Measurements from ENCODE around the gene PKP3.

The PKP3 gene

GRCh38 chr11:449889-450808 is 56.1 kb downstream of the PKP3 start, which contains the start of gene PTDSS2:
PTDSS2 (plus strand) TSS chr11:450279; CDS start chr11:450456, 177 bp downstream.
- H3K4me3 ChIP-seq (ENCODE audit: control insufficient read depth, low read depth, low read length), result peak within 1 kb of the TSS; percentile 72
- no peak for TF ChIP-seq CTCF (conservative IDR thresholded peaks at IDR 0.05; ENCODE audit: control insufficient read depth, insufficient read depth, low read depth, low read length)
- DNase-seq (ENCODE audit: low read depth), result peak; percentile 94

DNA sequence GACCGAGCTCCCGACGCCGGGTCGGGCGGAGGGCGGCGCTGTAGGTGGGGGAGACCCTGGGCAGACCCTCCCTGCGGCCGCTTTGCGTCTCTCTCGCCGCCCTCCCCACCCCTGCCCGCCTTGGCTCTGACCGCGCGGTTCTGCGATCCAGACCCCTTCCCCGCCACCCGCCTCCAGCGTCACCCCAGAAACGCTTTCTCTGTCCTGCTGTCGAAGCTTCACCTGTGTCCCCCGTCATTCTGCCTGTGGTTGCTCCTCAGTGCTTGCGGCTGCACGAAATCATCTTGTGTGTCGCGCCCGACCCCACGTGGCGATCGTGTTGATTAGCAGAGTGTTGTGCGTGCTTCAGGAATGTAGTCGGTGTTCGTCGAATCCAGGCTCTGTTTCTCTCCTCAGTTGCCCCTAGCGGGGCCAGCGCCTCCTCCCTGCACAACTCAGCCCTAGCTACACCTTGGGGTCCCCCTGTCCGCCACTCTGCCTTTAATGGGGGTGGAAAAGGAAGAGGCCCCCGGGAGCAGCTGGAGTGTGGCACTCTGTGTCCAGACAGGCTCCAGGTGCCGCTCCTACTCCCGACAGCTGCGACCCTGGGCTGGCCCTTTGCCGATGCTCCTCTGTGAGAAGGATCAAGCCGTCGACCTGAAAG is 56.9 kb downstream of the PKP3 start:
- H3K4me3 ChIP-seq (ENCODE audit: control insufficient read depth, low read depth, low read length), result peak overlapping the region; percentile 72
- DNase-seq (ENCODE audit: low read depth), result peak; percentile 56

GRCh38 chr11:451738-452137 is 57.7 kb downstream of the PKP3 start:
- peak overlapping the region; percentile 72 for H3K4me3 ChIP-seq (ENCODE audit: control insufficient read depth, low read depth, low read length)
- no peak for DNase-seq (ENCODE audit: low read depth)
- no peak for TF ChIP-seq CTCF (conservative IDR thresholded peaks at IDR 0.05; ENCODE audit: control insufficient read depth, insufficient read depth, low read depth, low read length)

More for the DNA sequence above, 56.9 kb downstream of the PKP3 start:
- peak; percentile 8 for TF ChIP-seq CTCF (conservative IDR thresholded peaks at IDR 0.05; ENCODE audit: control insufficient read depth, insufficient read depth, low read depth, low read length)

DNA sequence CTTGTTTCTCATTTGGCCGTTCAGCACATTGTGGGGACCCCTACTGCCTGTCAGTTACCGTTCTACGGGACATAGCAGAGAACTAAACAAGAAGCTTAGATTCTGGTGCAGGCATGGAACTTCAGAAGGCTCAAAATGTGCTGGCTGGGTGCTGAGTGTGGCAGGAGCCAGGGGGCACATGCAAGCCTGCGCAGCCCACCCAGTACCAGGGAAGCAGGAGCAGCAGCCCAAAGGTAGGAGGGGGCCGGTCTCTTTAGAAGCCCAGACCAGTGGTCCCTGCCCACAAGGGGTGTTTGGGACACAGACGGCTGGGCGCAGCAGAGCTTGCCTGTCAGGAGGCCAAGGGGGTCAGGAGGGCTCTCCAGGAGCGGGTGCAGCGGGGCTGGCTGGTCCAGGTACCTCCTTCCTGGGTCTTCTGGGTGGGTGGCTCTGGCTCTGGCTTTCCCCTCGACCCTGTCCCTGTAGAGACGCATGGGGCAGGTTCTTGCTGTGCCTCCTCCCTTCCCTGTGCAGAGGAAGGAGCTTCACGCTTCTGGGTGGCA is 58.3 kb downstream of the PKP3 start:
- TF ChIP-seq CTCF (conservative IDR thresholded peaks at IDR 0.05; ENCODE audit: control insufficient read depth, insufficient read depth, low read depth, low read length), result no peak
- no peak for DNase-seq (ENCODE audit: low read depth)
- H3K4me3 ChIP-seq (ENCODE audit: control insufficient read depth, low read depth, low read length), result no peak overlapping the region

DNA sequence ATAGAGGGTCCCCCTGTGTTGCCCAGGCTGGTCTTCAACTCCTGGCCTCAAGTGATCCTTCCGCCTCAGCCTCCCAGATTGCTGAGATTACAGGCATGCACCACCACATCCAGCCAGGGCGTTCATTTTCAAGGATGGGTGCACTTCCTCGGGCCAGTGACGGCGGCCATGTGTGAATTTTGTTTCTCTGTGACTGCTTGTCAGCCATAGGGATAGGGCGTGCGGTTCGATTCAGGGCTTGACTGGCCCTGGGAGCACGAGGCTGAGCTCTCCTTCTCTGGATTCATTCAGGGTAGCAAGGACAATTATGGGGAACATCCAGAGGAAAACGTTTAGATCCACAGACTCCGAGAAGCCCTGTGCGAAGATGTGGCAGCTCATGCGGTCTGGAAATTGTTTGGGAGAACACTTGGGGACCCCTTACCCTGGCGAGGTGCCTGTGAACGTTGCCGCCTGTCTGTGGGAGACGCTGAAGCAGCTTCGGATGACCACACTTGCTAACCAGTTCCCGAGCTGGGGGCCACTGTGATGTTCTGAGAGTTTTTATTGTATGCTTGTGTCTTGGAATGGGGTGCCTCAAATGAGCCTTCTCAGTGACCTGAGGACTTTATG is 59.0 kb downstream of the PKP3 start:
- no peak for TF ChIP-seq CTCF (conservative IDR thresholded peaks at IDR 0.05; ENCODE audit: control insufficient read depth, insufficient read depth, low read depth, low read length)
- DNase-seq (ENCODE audit: low read depth), result no peak
- no peak overlapping the region for H3K4me3 ChIP-seq (ENCODE audit: control insufficient read depth, low read depth, low read length)

DNA sequence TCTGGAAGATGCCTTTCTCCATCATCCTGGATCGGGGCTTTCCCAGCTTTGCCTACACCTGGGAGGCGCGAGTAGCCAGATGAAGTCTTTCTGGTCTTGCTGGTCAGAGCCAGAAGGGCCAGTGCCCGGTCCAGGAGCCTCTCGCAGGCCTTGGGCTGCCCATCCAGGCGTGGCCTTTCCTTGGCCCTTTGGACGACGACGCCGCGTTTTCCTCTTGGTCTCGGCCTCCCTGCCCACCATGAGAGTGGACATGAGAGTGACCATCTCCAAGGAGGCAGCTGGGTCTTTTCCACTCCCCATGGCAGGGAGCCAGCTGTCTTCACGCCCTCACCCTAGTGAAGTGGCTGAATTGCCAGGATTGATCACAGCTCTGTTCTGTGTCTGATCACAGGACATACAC is 59.6 kb downstream of the PKP3 start:
- no peak for DNase-seq (ENCODE audit: low read depth)
- H3K4me3 ChIP-seq (ENCODE audit: control insufficient read depth, low read depth, low read length), result no peak overlapping the region
- no peak for TF ChIP-seq CTCF (conservative IDR thresholded peaks at IDR 0.05; ENCODE audit: control insufficient read depth, insufficient read depth, low read depth, low read length)

Data from fibroblast of mammary gland (primary cell).